ENCODE measurements around the gene KRTAP5-6.
"Not testable (repeated sequence)": the region's sequence is repeated elsewhere in the genome, so short reads cannot be mapped to it uniquely, and the experiment has no call there.

KRTAP5-6 gene

GRCh38 chr11:1661454-1662269 lies 35.3 kb upstream of the KRTAP5-6 start:
- DNase-seq (ENCODE audit: low spot score) = not testable (repeated sequence)

- not testable (repeated sequence) for DNase-seq (ENCODE audit: low spot score)
Observed at GRCh38 chr11:1662699-1663283, 34.2 kb upstream of the KRTAP5-6 start.

- DNase-seq (ENCODE audit: low spot score) = no peak
Observed at GRCh38 chr11:1665313-1665712, 31.7 kb upstream of the KRTAP5-6 start.

- DNase-seq (ENCODE audit: low spot score) = no peak
Observed at GRCh38 chr11:1667121-1667850, 29.7 kb upstream of the KRTAP5-6 start.

GRCh38 chr11:1667906-1668305 lies 29.1 kb upstream of the KRTAP5-6 start:
- no peak for DNase-seq (ENCODE audit: low spot score)

- DNase-seq (ENCODE audit: low spot score) = no peak
Observed at GRCh38 chr11:1668911-1669473, 28.0 kb upstream of the KRTAP5-6 start.

- DNase-seq (ENCODE audit: low spot score) = no peak
Observed at GRCh38 chr11:1669546-1670218, 27.3 kb upstream of the KRTAP5-6 start.

- DNase-seq (ENCODE audit: low spot score) = not testable (repeated sequence)
Observed at GRCh38 chr11:1670457-1670856, 26.5 kb upstream of the KRTAP5-6 start.

- DNase-seq (ENCODE audit: low spot score) = no peak
Observed at GRCh38 chr11:1670905-1671371, 26.1 kb upstream of the KRTAP5-6 start.

- DNase-seq (ENCODE audit: low spot score) = no peak
Observed at GRCh38 chr11:1671658-1672057, 25.3 kb upstream of the KRTAP5-6 start.

- no peak for DNase-seq (ENCODE audit: low spot score)
Observed at GRCh38 chr11:1672613-1673350, 24.2 kb upstream of the KRTAP5-6 start.

GRCh38 chr11:1673446-1674172 lies 23.4 kb upstream of the KRTAP5-6 start:
- DNase-seq (ENCODE audit: low spot score) = no peak

- DNase-seq (ENCODE audit: low spot score) = no peak
Observed at GRCh38 chr11:1674173-1675131, 22.5 kb upstream of the KRTAP5-6 start.

GRCh38 chr11:1675536-1676228 lies 21.3 kb upstream of the KRTAP5-6 start:
- no peak for DNase-seq (ENCODE audit: low spot score)

- DNase-seq (ENCODE audit: low spot score) = no peak
Observed at GRCh38 chr11:1676229-1676740, 20.7 kb upstream of the KRTAP5-6 start.

- no peak for DNase-seq (ENCODE audit: low spot score)
Observed at GRCh38 chr11:1679881-1680280, 17.1 kb upstream of the KRTAP5-6 start.

GRCh38 chr11:1682225-1682905 lies 14.6 kb upstream of the KRTAP5-6 start:
- DNase-seq (ENCODE audit: low spot score) = no peak

- not testable (repeated sequence) for DNase-seq (ENCODE audit: low spot score)
Observed at GRCh38 chr11:1683216-1683615, 13.8 kb upstream of the KRTAP5-6 start.

All from GM03348 (cell line).